IMR-90 (cell line): Measurements from ENCODE around the gene RNF227. TPM values are rescaled to one million over a fixed set of nuclear protein-coding genes. Genes with fewer than 3 reads are reported as not detected.

Source experiments
- ATAC-seq: fragments of 200-7000 bp; cut with Tn5 transposase; 2 replicates; pipeline ENCODE4 v1.9.1; 2020; ENCODE audit warnings: low read depth, mild to moderate bottlenecking, moderate library complexity
- BruUV-seq: library from RNA; stranded (reverse); fragments of 400-500 nt; replicated peaks from 2 replicates; lab custom pipeline; 2021; lab: Mats Ljungman, UMichigan
- CTCF ChIA-PET: fragments of 300-600 bp; formaldehyde crosslinking; extraction: SDS; loops from one replicate; lab custom pipeline; 2021; ENCODE audit warnings: antibody characterized with exemption; lab: Yijun Ruan, JAX
- POLR2A ChIA-PET: fragments of 300-600 bp; sonication (Branson Sonifier 250); formaldehyde crosslinking; loops from one replicate; lab custom pipeline; 2022; ENCODE audit warnings: antibody characterized with exemption; ENCODE audit not compliant: unreplicated experiment; lab: Charles Lee
- DNase-seq: peaks from one replicate; pipeline ENCODE4 v3.0.0; 2013
- H2AFZ ChIP-seq: replicated peaks from 2 replicates; pipeline ENCODE3; 2013; ENCODE audit warnings: low read length, mild to moderate bottlenecking; ENCODE audit not compliant: poor library complexity
- H2AK5ac ChIP-seq: 2 replicates; pipeline ENCODE4 v1.6.1; 2013; ENCODE audit warnings: low read depth, low read length, inconsistent platforms
- H2AK9ac ChIP-seq: replicated peaks from 2 replicates; pipeline ENCODE3; 2013; ENCODE audit warnings: mild to moderate bottlenecking, low read depth, low read length, moderate library complexity; ENCODE audit not compliant: poor library complexity
- H2BK120ac ChIP-seq: 2 replicates; pipeline ENCODE4 v1.6.1; 2013; ENCODE audit warnings: low read depth, low read length, inconsistent platforms
- H2BK15ac ChIP-seq: 3 replicates; pipeline ENCODE4 v1.6.1; 2013; ENCODE audit warnings: low read depth, low read length, inconsistent platforms
- H2BK20ac ChIP-seq: 2 replicates; pipeline ENCODE4 v1.6.1; 2013; ENCODE audit warnings: low read depth, mild to moderate bottlenecking, inconsistent platforms, low read length, moderate library complexity
- H2BK5ac ChIP-seq: 2 replicates; pipeline ENCODE4 v1.6.1; 2013; ENCODE audit warnings: mild to moderate bottlenecking, low read depth, low read length, inconsistent platforms; ENCODE audit not compliant: poor library complexity, severe bottlenecking
- H3K14ac ChIP-seq: replicated peaks from 2 replicates; pipeline ENCODE4 v1.6.1; 2013; ENCODE audit warnings: low read depth, low read length, inconsistent platforms
- H3K18ac ChIP-seq: 2 replicates; pipeline ENCODE4 v1.6.1; 2013; ENCODE audit warnings: low read depth, low read length, control low read depth
- H3K23ac ChIP-seq: 2 replicates; pipeline ENCODE4 v1.6.1; 2013; ENCODE audit warnings: low read depth, low read length, inconsistent platforms
- H3K27ac ChIP-seq: 2 replicates; pipeline ENCODE4 v1.5.1; 2013; ENCODE audit warnings: mild to moderate bottlenecking, control low read depth, low read length; ENCODE audit not compliant: insufficient read depth
- H3K27me3 ChIP-seq: 2 replicates; pipeline ENCODE4 v1.6.1; 2013; ENCODE audit warnings: low read length; ENCODE audit not compliant: control insufficient read depth, insufficient read depth
- H3K36me3 ChIP-seq: 2 replicates; pipeline ENCODE4 v1.6.1; 2013; ENCODE audit warnings: low read length, mixed read lengths; ENCODE audit not compliant: control insufficient read depth, insufficient read depth
- H3K4ac ChIP-seq: 2 replicates; pipeline ENCODE4 v1.6.1; 2013; ENCODE audit warnings: low read depth, low read length, inconsistent platforms
- H3K4me1 ChIP-seq: 2 replicates; pipeline ENCODE4 v1.6.1; 2013; ENCODE audit warnings: low read length, mixed read lengths; ENCODE audit not compliant: control insufficient read depth, insufficient read depth
- H3K4me2 ChIP-seq: 2 replicates; pipeline ENCODE4 v1.6.1; 2013; ENCODE audit warnings: low read depth, mild to moderate bottlenecking, control low read depth, low read length, moderate library complexity
- H3K4me3 ChIP-seq: 2 replicates; pipeline ENCODE4 v1.5.1; 2013; ENCODE audit warnings: low read depth, mild to moderate bottlenecking, control low read depth, low read length, moderate library complexity; ENCODE audit not compliant: insufficient read depth
- H3K56ac ChIP-seq: 2 replicates; pipeline ENCODE4 v1.6.1; 2013; ENCODE audit warnings: low read length, inconsistent platforms; ENCODE audit not compliant: insufficient read depth; ENCODE audit errors: extremely low read depth
- H3K79me1 ChIP-seq, 2 experiments: 2 replicates each; pipeline ENCODE4 v1.6.1; 2013; ENCODE audit warnings: low read length in 2 of 2, inconsistent platforms in 1 of 2, low read depth in 1 of 2
- H3K9ac ChIP-seq: 2 replicates; pipeline ENCODE4 v1.6.1; 2013; ENCODE audit warnings: low read depth, low read length, control low read depth
- H3K9me1 ChIP-seq: 2 replicates; pipeline ENCODE4 v1.6.1; 2013; ENCODE audit warnings: low read length, inconsistent platforms; ENCODE audit not compliant: insufficient read depth
- H3K9me3 ChIP-seq: 2 replicates; pipeline ENCODE4 v1.6.1; 2013; ENCODE audit warnings: low read length; ENCODE audit not compliant: control insufficient read depth, insufficient read depth
- H4K20me1 ChIP-seq: 2 replicates; pipeline ENCODE4 v1.6.1; 2013; ENCODE audit warnings: low read length, inconsistent platforms; ENCODE audit not compliant: insufficient read depth
- H4K5ac ChIP-seq: 2 replicates; pipeline ENCODE4 v1.6.1; 2013; ENCODE audit warnings: mild to moderate bottlenecking, low read depth, low read length, control low read depth
- H4K8ac ChIP-seq, 2 experiments: 2 replicates each; pipeline ENCODE4 v1.6.1; 2013; ENCODE audit warnings: low read depth in 2 of 2, low read length in 2 of 2, control low read depth in 1 of 2, inconsistent platforms in 1 of 2
- H4K91ac ChIP-seq: 2 replicates; pipeline ENCODE4 v1.6.1; 2013; ENCODE audit warnings: low read depth, low read length, inconsistent platforms; ENCODE audit not compliant: insufficient read depth
- CEBPB ChIP-seq: IDR thresholded peaks from 2 replicates; pipeline ENCODE4 v1.6.1; 2012; ENCODE audit warnings: low read depth, low read length, improper control_type of control experiment
- FOS ChIP-seq: fragments of 150-350 bp; IDR thresholded peaks from 2 replicates; pipeline ENCODE4 v1.6.1; 2016; ENCODE audit warnings: low read depth, low read length
- MAFK ChIP-seq: IDR thresholded peaks from 2 replicates; pipeline ENCODE4 v1.6.1; 2012; ENCODE audit warnings: low read depth, low read length, improper control_type of control experiment
- POLR2A ChIP-seq: IDR thresholded peaks from 2 replicates; pipeline ENCODE4 v1.6.1; 2012; ENCODE audit warnings: mild to moderate bottlenecking, low read depth, low read length
- RFX5 ChIP-seq: IDR thresholded peaks from 2 replicates; pipeline ENCODE4 v1.8.0; 2012; ENCODE audit warnings: low read depth, mild to moderate bottlenecking, low read length, moderate library complexity
- SMC3 ChIP-seq: fragments of 150-350 bp; IDR thresholded peaks from 2 replicates; pipeline ENCODE4 v1.6.1; 2016; ENCODE audit warnings: low read depth, mild to moderate bottlenecking, antibody characterized with exemption, low read length, moderate library complexity
- WGBS, 2 experiments: methylation state at CpG; one replicate each; pipeline versions ENCODE4 v1.1.5 to v1.1.7; 2013; ENCODE audit warnings: missing lambda C conversion rate in 2 of 2; ENCODE audit not compliant: insufficient read length in 1 of 2; ENCODE audit errors: extremely low coverage in 2 of 2; 5-methylcytosine and 5-hydroxymethylcytosine counted together
- dilution Hi-C: fragments of 300-500 bp; cut with HindIII; formaldehyde crosslinking; loops from one replicate; pipeline ENCODE4 v1.14.3; 2018; ENCODE audit warnings: low sequenced_read_pairs; ENCODE audit not compliant: unreplicated experiment
- in situ Hi-C: fragments of 300-500 bp; cut with MboI; formaldehyde crosslinking; loops from 3 replicates; pipeline ENCODE4 v1.14.3; 2019; ENCODE audit warnings: low sequenced_read_pairs, inconsistent platforms, mixed read lengths
- intact Hi-C: fragments of 100-400 bp; cut with micrococcal nuclease; formaldehyde crosslinking; loops from 2 replicates; pipeline ENCODE4 v1.10.0; 2022
- polyA plus RNA-seq, 3 experiments: library from polyadenylated mRNA; depleted of rRNA; stranded (reverse); fragments of >200 nt; gene quantifications; 2 replicates each; pipeline ENCODE4 v1.2.3, GENCODE V29; 2012; ENCODE audit warnings: low replicate concordance in 1 of 3
- total RNA-seq: library from RNA; depleted of rRNA; stranded (reverse); fragments of >200 nt; gene quantifications from 2 replicates; pipeline ENCODE4 v1.2.3, GENCODE V29; 2012
- TF ChIP-seq, protein P1 (sequence below): fragments of 150-350 bp; IDR thresholded peaks from 2 replicates; pipeline ENCODE4 v1.6.1; 2016; ENCODE audit warnings: low read depth, mild to moderate bottlenecking, low read length, moderate library complexity, borderline replicate concordance
- TF ChIP-seq, protein P2 (sequence below): fragments of 150-350 bp; IDR thresholded peaks from 2 replicates; pipeline ENCODE4 v1.6.1; 2017; ENCODE audit warnings: mild to moderate bottlenecking, antibody characterized with exemption, low read length, low read depth
- TF ChIP-seq, protein P3 (sequence below): conservative IDR thresholded peaks from 2 replicates; pipeline ENCODE4 v1.5.1; 2012; ENCODE audit warnings: mild to moderate bottlenecking, low read depth, low read length, improper control_type of control experiment

RNF227 gene
- total and polyA plus RNA-seq, 2 of the 4 experiments (the other 2 are of a cell fraction): 1.3 to 3.1 TPM

DNA sequence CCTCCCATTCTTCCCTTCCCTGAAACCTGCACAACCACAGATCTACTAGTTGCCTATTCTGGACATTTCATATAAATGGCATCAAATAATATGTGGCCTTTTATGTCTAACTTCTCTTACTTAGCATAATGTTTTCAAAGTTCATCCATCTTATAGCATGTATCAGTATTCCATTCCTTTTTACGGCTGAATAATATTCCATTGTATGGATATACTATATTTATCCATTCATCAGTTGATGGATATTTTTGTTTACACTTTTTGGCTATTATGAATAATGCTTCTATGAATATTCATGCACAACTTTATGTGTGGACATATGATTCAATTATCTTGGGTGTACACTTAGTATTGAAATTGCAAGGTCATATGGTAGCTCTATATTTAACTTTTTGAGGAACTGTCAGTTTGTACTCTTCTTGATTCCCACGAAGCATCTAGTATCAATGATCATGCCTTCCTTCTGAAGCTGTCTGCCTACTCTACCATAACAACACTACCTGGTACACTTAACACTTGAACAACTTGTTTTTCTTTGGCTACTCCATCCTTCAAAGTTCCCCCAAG lies 40.2 kb downstream of the RNF227 start:
- BruUV-seq: no TSS peak
- H3K14ac ChIP-seq: no peak overlapping the region
- H4K5ac ChIP-seq: no peak overlapping the region
- peaks cover 7 to 23% of the 10 kb centered on the region in 2 experiments for H3K79me1 ChIP-seq
- H3K4me2 ChIP-seq: no peak overlapping the region
- POLR2A ChIA-PET: no interaction called here
- no peaks in the 10 kb centered on the region for H3K27me3 ChIP-seq
- no peak overlapping the region for H2AK9ac ChIP-seq
- no peak overlapping the region for H3K23ac ChIP-seq
- no peak overlapping the region for H2BK15ac ChIP-seq
- TF ChIP-seq POLR2A (no peak), CEBPB (no peak), SMC3 (no peak), FOS (no peak), RFX5 (no peak), MAFK (no peak)
- TF ChIP-seq, protein P1, sequence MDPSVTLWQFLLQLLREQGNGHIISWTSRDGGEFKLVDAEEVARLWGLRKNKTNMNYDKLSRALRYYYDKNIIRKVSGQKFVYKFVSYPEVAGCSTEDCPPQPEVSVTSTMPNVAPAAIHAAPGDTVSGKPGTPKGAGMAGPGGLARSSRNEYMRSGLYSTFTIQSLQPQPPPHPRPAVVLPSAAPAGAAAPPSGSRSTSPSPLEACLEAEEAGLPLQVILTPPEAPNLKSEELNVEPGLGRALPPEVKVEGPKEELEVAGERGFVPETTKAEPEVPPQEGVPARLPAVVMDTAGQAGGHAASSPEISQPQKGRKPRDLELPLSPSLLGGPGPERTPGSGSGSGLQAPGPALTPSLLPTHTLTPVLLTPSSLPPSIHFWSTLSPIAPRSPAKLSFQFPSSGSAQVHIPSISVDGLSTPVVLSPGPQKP: no peak
- TF ChIP-seq, protein P2, sequence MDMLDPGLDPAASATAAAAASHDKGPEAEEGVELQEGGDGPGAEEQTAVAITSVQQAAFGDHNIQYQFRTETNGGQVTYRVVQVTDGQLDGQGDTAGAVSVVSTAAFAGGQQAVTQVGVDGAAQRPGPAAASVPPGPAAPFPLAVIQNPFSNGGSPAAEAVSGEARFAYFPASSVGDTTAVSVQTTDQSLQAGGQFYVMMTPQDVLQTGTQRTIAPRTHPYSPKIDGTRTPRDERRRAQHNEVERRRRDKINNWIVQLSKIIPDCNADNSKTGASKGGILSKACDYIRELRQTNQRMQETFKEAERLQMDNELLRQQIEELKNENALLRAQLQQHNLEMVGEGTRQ: no peak
- TF ChIP-seq, protein P3, sequence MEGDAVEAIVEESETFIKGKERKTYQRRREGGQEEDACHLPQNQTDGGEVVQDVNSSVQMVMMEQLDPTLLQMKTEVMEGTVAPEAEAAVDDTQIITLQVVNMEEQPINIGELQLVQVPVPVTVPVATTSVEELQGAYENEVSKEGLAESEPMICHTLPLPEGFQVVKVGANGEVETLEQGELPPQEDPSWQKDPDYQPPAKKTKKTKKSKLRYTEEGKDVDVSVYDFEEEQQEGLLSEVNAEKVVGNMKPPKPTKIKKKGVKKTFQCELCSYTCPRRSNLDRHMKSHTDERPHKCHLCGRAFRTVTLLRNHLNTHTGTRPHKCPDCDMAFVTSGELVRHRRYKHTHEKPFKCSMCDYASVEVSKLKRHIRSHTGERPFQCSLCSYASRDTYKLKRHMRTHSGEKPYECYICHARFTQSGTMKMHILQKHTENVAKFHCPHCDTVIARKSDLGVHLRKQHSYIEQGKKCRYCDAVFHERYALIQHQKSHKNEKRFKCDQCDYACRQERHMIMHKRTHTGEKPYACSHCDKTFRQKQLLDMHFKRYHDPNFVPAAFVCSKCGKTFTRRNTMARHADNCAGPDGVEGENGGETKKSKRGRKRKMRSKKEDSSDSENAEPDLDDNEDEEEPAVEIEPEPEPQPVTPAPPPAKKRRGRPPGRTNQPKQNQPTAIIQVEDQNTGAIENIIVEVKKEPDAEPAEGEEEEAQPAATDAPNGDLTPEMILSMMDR: no peak
- H2BK5ac ChIP-seq: no peak overlapping the region
- H3K4me3 ChIP-seq: no peak overlapping the region
- H2AK5ac ChIP-seq: no peak overlapping the region
- H2BK20ac ChIP-seq: no peak overlapping the region
- H4K91ac ChIP-seq: no peak overlapping the region
- no peak overlapping the region for H3K18ac ChIP-seq
- H2BK120ac ChIP-seq: no peak overlapping the region
- WGBS, 2 experiments: no CpG with 5 or more reads among the region's 2 CpGs
- in situ Hi-C loops (no loop called here), intact Hi-C loops (no loop called here), dilution Hi-C loops (no loop called here)
- H3K9me1 ChIP-seq: no peaks in the 10 kb centered on the region; the same call in 1 of the 2 replicates
- CTCF ChIA-PET: no interaction called here
- no peak overlapping the region for H3K27ac ChIP-seq
- H3K9me3 ChIP-seq: no peaks in the 10 kb centered on the region
- no peak for DNase-seq
- H4K20me1 ChIP-seq: no peaks in the 10 kb centered on the region
- no peak for ATAC-seq
- no peak overlapping the region for H3K4ac ChIP-seq
- peaks cover 14% of the 10 kb centered on the region for H3K36me3 ChIP-seq
- no peak overlapping the region for H3K9ac ChIP-seq
- no peak overlapping the region for H2AFZ ChIP-seq
- no peaks in the 10 kb centered on the region for H3K4me1 ChIP-seq
- H4K8ac ChIP-seq: no peak overlapping the region
- no peak overlapping the region for H3K56ac ChIP-seq
